Loucy (cell line): Measurements from ENCODE around the gene CELA2B.
"Not testable (repeated sequence)": the region's sequence is repeated elsewhere in the genome, so short reads cannot be mapped to it uniquely, and the experiment has no call there.

Experiments
- H2AFZ ChIP-seq: fragments of 200-600 bp; sonication (generic); 2 replicates; pipeline ENCODE4 v1.6.0; 2016; ENCODE audit warnings: antibody characterized with exemption, mild to moderate bottlenecking, low read length, moderate library complexity
- H3F3A ChIP-seq: fragments of 200-600 bp; 2 replicates; pipeline ENCODE4 v1.6.0; 2016; ENCODE audit warnings: antibody characterized with exemption, low read depth, mild to moderate bottlenecking
- H3K27me3 ChIP-seq: fragments of 200-600 bp; sonication (generic); 2 replicates; pipeline ENCODE4 v1.6.1; 2014; ENCODE audit warnings: low read length, mild to moderate bottlenecking; ENCODE audit not compliant: insufficient read depth, poor library complexity, severe bottlenecking
- H3K36me3 ChIP-seq: fragments of 200-600 bp; sonication (generic); 2 replicates; pipeline ENCODE4 v1.6.1; 2016; ENCODE audit warnings: low read length; ENCODE audit not compliant: insufficient read depth
- H3K4me1 ChIP-seq: fragments of 200-600 bp; sonication (generic); 2 replicates; pipeline ENCODE4 v1.5.1; 2014; ENCODE audit warnings: low read length, mild to moderate bottlenecking; ENCODE audit not compliant: insufficient read depth, poor library complexity, severe bottlenecking
- H3K4me2 ChIP-seq: fragments of 200-600 bp; sonication (generic); 2 replicates; pipeline ENCODE4 v1.6.0; 2014; ENCODE audit warnings: antibody characterized with exemption, low read length, low read depth, mild to moderate bottlenecking; ENCODE audit not compliant: poor library complexity, severe bottlenecking
- H3K4me3 ChIP-seq: fragments of 200-600 bp; sonication (generic); 2 replicates; pipeline ENCODE4 v1.5.1; 2014; ENCODE audit warnings: low read length, mild to moderate bottlenecking, mixed read lengths; ENCODE audit not compliant: poor library complexity, severe bottlenecking
- H3K79me2 ChIP-seq: fragments of 200-600 bp; sonication (generic); 2 replicates; pipeline ENCODE4 v1.6.1; 2014; ENCODE audit warnings: low read length; ENCODE audit not compliant: insufficient read depth
- H3K9ac ChIP-seq: fragments of 200-600 bp; sonication (generic); 2 replicates; pipeline ENCODE4 v1.6.0; 2014; ENCODE audit warnings: mild to moderate bottlenecking, low read depth, low read length, moderate library complexity; ENCODE audit not compliant: poor library complexity, severe bottlenecking
- H3K9me2 ChIP-seq: fragments of 200-600 bp; sonication (generic); replicated peaks from 2 replicates; pipeline ENCODE4 v1.6.1; 2016; ENCODE audit warnings: low read depth, low read length, mixed read lengths
- H3K9me3 ChIP-seq: fragments of 200-600 bp; sonication (generic); 2 replicates; pipeline ENCODE4 v1.6.1; 2014; ENCODE audit warnings: mild to moderate bottlenecking, antibody characterized with exemption, low read length, low read depth; ENCODE audit not compliant: insufficient read depth
- H4K20me1 ChIP-seq: fragments of 200-600 bp; sonication (generic); 2 replicates; pipeline ENCODE4 v1.6.0; 2014; ENCODE audit warnings: antibody characterized with exemption, low read length, mild to moderate bottlenecking; ENCODE audit not compliant: insufficient read depth, poor library complexity, severe bottlenecking
- CTCF ChIP-seq: fragments of 200-600 bp; sonication (generic); conservative IDR thresholded peaks from 2 replicates; pipeline ENCODE4 v1.5.1; 2014; ENCODE audit warnings: mild to moderate bottlenecking, antibody characterized with exemption, low read length
- EZH2phosphoT487 ChIP-seq: fragments of 200-600 bp; IDR thresholded peaks from 2 replicates; pipeline ENCODE4 v1.6.1; 2018; ENCODE audit warnings: antibody characterized with exemption, mild to moderate bottlenecking, moderate library complexity, borderline replicate concordance

CELA2B gene

GRCh38 chr1:15515022-15515663 lies 39.2 kb downstream of the CELA2B start:
- H3K9me2 ChIP-seq, result no peaks in the 10 kb centered on the region
- no peaks in the 10 kb centered on the region for H4K20me1 ChIP-seq
- H3K9me3 ChIP-seq, result no peaks in the 10 kb centered on the region
- H3F3A ChIP-seq, result no peaks in the 10 kb centered on the region
- no peak overlapping the region for H2AFZ ChIP-seq
- H3K9ac ChIP-seq, result no peak overlapping the region
- H3K4me2 ChIP-seq, result peak overlapping the region; percentile 13
- H3K79me2 ChIP-seq, result no peaks in the 10 kb centered on the region
- no peaks in the 10 kb centered on the region for H3K27me3 ChIP-seq
- H3K4me3 ChIP-seq, result no peak overlapping the region
- TF ChIP-seq CTCF (no peak), EZH2phosphoT487 (no peak)
- peaks cover 5% of the 10 kb centered on the region for H3K4me1 ChIP-seq
- H3K36me3 ChIP-seq, result peaks cover 5% of the 10 kb centered on the region; the same call in 1 of the 2 replicates

DNA sequence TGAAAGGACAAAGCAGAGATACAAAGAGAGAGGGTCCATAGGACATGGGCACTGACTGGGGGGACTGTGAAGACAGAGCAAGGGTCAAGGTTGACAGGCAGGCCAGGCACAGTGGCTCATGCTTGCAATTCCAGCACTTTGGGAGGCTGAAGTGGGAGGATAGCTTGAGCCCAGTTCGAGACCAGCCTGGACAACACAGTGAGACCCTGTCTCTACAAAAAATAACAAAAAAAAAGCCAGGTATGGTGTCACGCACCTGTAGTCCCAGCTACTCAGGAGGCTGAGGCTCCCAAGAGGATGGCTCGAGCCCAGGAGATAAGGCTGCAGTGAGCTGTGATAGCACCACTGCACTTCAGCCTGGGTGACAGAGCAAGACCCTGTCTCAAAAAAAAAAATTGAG lies 43.7 kb downstream of the CELA2B start:
- H2AFZ ChIP-seq, result no peak overlapping the region
- H3K4me2 ChIP-seq, result no peak overlapping the region
- no peaks in the 10 kb centered on the region for H3K9me2 ChIP-seq
- H3K9ac ChIP-seq, result no peak overlapping the region
- H3K4me1 ChIP-seq, result peaks cover 20% of the 10 kb centered on the region
- H3K9me3 ChIP-seq, result no peaks in the 10 kb centered on the region
- TF ChIP-seq CTCF, result no peak
- no peak for TF ChIP-seq EZH2phosphoT487
- H3K27me3 ChIP-seq, result no peaks in the 10 kb centered on the region
- H3K79me2 ChIP-seq, result peaks cover 18% of the 10 kb centered on the region
- H3K36me3 ChIP-seq, result no peaks in the 10 kb centered on the region
- H4K20me1 ChIP-seq, result no peaks in the 10 kb centered on the region
- no peak overlapping the region for H3K4me3 ChIP-seq
- no peaks in the 10 kb centered on the region for H3F3A ChIP-seq

GRCh38 chr1:15521206-15521906 lies 45.5 kb downstream of the CELA2B start:
- not testable (repeated sequence) for H3K9me3 ChIP-seq, H3K27me3 ChIP-seq, H3K4me3 ChIP-seq, H3K36me3 ChIP-seq, H4K20me1 ChIP-seq, H2AFZ ChIP-seq, H3K9ac ChIP-seq, H3F3A ChIP-seq, H3K9me2 ChIP-seq
- Histone ChIP-seq H3K4me1 (peaks cover 27% of the 10 kb centered on the region), H3K79me2 (peaks cover 18% of the 10 kb centered on the region), H3K4me2 (peak overlapping the region; percentile 97)

DNA sequence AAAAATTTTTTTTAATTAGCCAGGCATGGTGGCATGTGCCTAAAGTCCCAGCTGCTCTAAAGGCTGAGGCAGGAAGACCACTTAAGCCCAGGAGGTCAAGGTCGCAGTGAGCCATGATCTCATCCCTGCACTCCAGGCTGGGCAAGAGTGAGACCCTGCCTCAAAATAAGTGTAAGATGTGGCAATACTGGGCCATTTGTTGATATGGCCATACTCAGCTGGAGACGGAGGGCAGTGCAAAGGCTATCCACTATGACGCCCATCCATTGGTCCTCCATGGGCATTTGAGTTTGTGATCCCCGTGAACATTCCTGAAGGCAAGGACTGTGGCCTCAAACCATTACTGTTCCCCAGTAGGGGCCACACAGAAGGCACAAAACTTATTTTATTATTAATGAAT lies 46.6 kb downstream of the CELA2B start:
- H3F3A ChIP-seq, result peaks cover 7% of the 10 kb centered on the region; the same call in 1 of the 2 replicates
- no peak overlapping the region for H2AFZ ChIP-seq
- no peak for TF ChIP-seq EZH2phosphoT487
- TF ChIP-seq CTCF, result no peak
- H3K27me3 ChIP-seq, result no peaks in the 10 kb centered on the region
- no peaks in the 10 kb centered on the region for H3K9me2 ChIP-seq
- H3K36me3 ChIP-seq, result no peaks in the 10 kb centered on the region
- H4K20me1 ChIP-seq, result peaks cover 2% of the 10 kb centered on the region
- H3K9ac ChIP-seq, result no peak overlapping the region
- H3K9me3 ChIP-seq, result no peaks in the 10 kb centered on the region
- no peak overlapping the region for H3K4me3 ChIP-seq
- H3K79me2 ChIP-seq, result peaks cover 23% of the 10 kb centered on the region
- peaks cover 33% of the 10 kb centered on the region for H3K4me1 ChIP-seq
- peak overlapping the region; percentile 97 for H3K4me2 ChIP-seq
